Activated naive CD4-positive, alpha-beta T cell treated with anti-CD3 and anti-CD28 coated beads, Interleukin-2, amount 50 U/mL, for 72 hours (primary cell): ENCODE results near the gene SMG1. TPM values are rescaled to one million over a fixed set of nuclear protein-coding genes. Genes with fewer than 3 reads are reported as not detected.
"Not testable (repeated sequence)": the region's sequence is repeated elsewhere in the genome, so short reads cannot be mapped to it uniquely, and the experiment has no call there.

Experiments used
- ATAC-seq, 2 donors: fragments of 150-1000 bp; cut with Tn5 transposase; 2 replicates each; pipeline ENCODE4 v1.10.0; 2021; ENCODE audit warnings: mild to moderate bottlenecking in 2 of 2, moderate library complexity in 2 of 2
- DNase-seq, 2 donors: peaks; one replicate each; pipeline ENCODE4 v3.0.0; 2021 to 2022; ENCODE audit warnings: low spot score in 2 of 2
- H3K27ac Mint-ChIP-seq, 2 donors: one replicate each; pipeline ENCODE4 v1.8.0; 2022; ENCODE audit warnings: mild to moderate bottlenecking in 2 of 2, mixed read lengths in 2 of 2
- H3K36me3 Mint-ChIP-seq, 2 donors: one replicate each; pipeline ENCODE4 v1.8.0; 2022; ENCODE audit warnings: mixed read lengths in 2 of 2
- H3K9me3 Mint-ChIP-seq, 2 donors: one replicate each; pipeline ENCODE4 v1.8.0; 2022; ENCODE audit warnings: mixed read lengths in 2 of 2
- total RNA-seq, 2 donors: library from RNA; stranded (reverse); gene quantifications; one replicate each; pipeline ENCODE4 v1.2.3, GENCODE V29; 2022

The SMG1 gene
- total RNA-seq, 2 donors from 2014 or later = 181 to 216 TPM

- H3K36me3 Mint-ChIP-seq = peaks cover 28 to 56% of the 10 kb centered on the region in 2 donors
- ATAC-seq = no peak
- no peak overlapping the region for H3K27ac Mint-ChIP-seq
- no peaks in the 10 kb centered on the region for H3K9me3 Mint-ChIP-seq
- DNase-seq = no peak
Measured at GRCh38 chr16:18797746-18798145, 128.5 kb downstream of the SMG1 start.

GRCh38 chr16:18796377-18796776 lies 129.8 kb downstream of the SMG1 start:
- no peaks in the 10 kb centered on the region for H3K9me3 Mint-ChIP-seq
- no peak for DNase-seq
- H3K36me3 Mint-ChIP-seq = peaks cover 24 to 54% of the 10 kb centered on the region in 2 donors
- ATAC-seq = no peak
- peak overlapping the region in 1 of 2 donors; percentile 20 for H3K27ac Mint-ChIP-seq

- peaks cover 36 to 63% of the 10 kb centered on the region in 2 donors for H3K36me3 Mint-ChIP-seq
- H3K9me3 Mint-ChIP-seq = peaks cover 0 to 4% of the 10 kb centered on the region in 2 donors
- no peak overlapping the region for H3K27ac Mint-ChIP-seq
- ATAC-seq (no peak), DNase-seq (no peak)
Measured at GRCh38 chr16:18792836-18793433, 133.3 kb downstream of the SMG1 start.

GRCh38 chr16:18789850-18790706 lies 136.1 kb downstream of the SMG1 start, which contains the start of gene RPS15A:
Gene RPS15A (minus strand): TSS chr16:18790334. CDS start chr16:18789113, 1,221 bp downstream.
- DNase-seq = peak; percentile 87 to 93
- ATAC-seq = peak; percentile 88 to 94
- H3K27ac Mint-ChIP-seq = peak within 1 kb of the TSS; percentile 99
- H3K36me3 Mint-ChIP-seq = peaks cover 60 to 77% of the 10 kb centered on the region in 2 donors
- peaks cover 0 to 4% of the 10 kb centered on the region in 2 donors for H3K9me3 Mint-ChIP-seq

- Mint-ChIP-seq H3K36me3 (peaks cover 66 to 83% of the 10 kb centered on the region in 2 donors), H3K9me3 (peaks cover 0 to 4% of the 10 kb centered on the region in 2 donors)
Measured at GRCh38 chr16:18789515-18789849, 136.7 kb downstream of the SMG1 start.

GRCh38 chr16:18788828-18789514 lies 137.2 kb downstream of the SMG1 start:
- ATAC-seq (no peak), DNase-seq (no peak)
- Mint-ChIP-seq H3K27ac (peak overlapping the region; percentile 99), H3K9me3 (peaks cover 0 to 4% of the 10 kb centered on the region in 2 donors), H3K36me3 (peaks cover 64 to 81% of the 10 kb centered on the region in 2 donors)

More at GRCh38 chr16:18789515-18789849, 136.7 kb downstream of the SMG1 start:
- peak overlapping the region; percentile 99 for H3K27ac Mint-ChIP-seq
- no peak for ATAC-seq
- no peak for DNase-seq

- Mint-ChIP-seq H3K36me3 (peaks cover 53 to 66% of the 10 kb centered on the region in 2 donors), H3K27ac (peak overlapping the region; percentile 99), H3K9me3 (peaks cover 0 to 4% of the 10 kb centered on the region in 2 donors)
- ATAC-seq (no peak), DNase-seq (no peak)
Measured at GRCh38 chr16:18784917-18785623, 141.1 kb downstream of the SMG1 start.

- peak in 1 of 2 donors; percentile 7 for ATAC-seq
- Mint-ChIP-seq H3K36me3 (peaks cover 39 to 52% of the 10 kb centered on the region in 2 donors), H3K9me3 (no peaks in the 10 kb centered on the region), H3K27ac (peak overlapping the region in 1 of 2 donors; percentile 73)
- DNase-seq = no peak
Measured at GRCh38 chr16:18783430-18784341, 142.5 kb downstream of the SMG1 start.

- Mint-ChIP-seq H3K27ac (peak overlapping the region in 1 of 2 donors; percentile 73), H3K36me3 (peaks cover 31 to 44% of the 10 kb centered on the region in 2 donors), H3K9me3 (no peaks in the 10 kb centered on the region)
- DNase-seq = no peak
- peak; percentile 15 to 17 for ATAC-seq
Measured at GRCh38 chr16:18782697-18783429, 143.3 kb downstream of the SMG1 start.

GRCh38 chr16:18781232-18781631 lies 145.0 kb downstream of the SMG1 start:
- Mint-ChIP-seq H3K27ac (peak overlapping the region in 1 of 2 donors; percentile 55), H3K36me3 (peaks cover 19 to 29% of the 10 kb centered on the region in 2 donors)
- not testable (repeated sequence) for H3K9me3 Mint-ChIP-seq, ATAC-seq, DNase-seq

GRCh38 chr16:18780460-18781026 lies 145.7 kb downstream of the SMG1 start:
- not testable (repeated sequence) for H3K27ac Mint-ChIP-seq, H3K9me3 Mint-ChIP-seq
- peak; percentile 11 to 14 for ATAC-seq

GRCh38 chr16:18777664-18778063 lies 148.5 kb downstream of the SMG1 start:
- not testable (repeated sequence) for DNase-seq, H3K9me3 Mint-ChIP-seq, H3K27ac Mint-ChIP-seq, H3K36me3 Mint-ChIP-seq, ATAC-seq

More at GRCh38 chr16:18780460-18781026, 145.7 kb downstream of the SMG1 start:
- H3K36me3 Mint-ChIP-seq = peaks cover 12 to 22% of the 10 kb centered on the region in 2 donors
- not testable (repeated sequence) for DNase-seq

- not testable (repeated sequence) for H3K9me3 Mint-ChIP-seq, DNase-seq, H3K27ac Mint-ChIP-seq, H3K36me3 Mint-ChIP-seq
- ATAC-seq = peak in 1 of 2 donors; percentile 12
Measured at GRCh38 chr16:18776334-18776733, 149.9 kb downstream of the SMG1 start.

- not testable (repeated sequence) for H3K27ac Mint-ChIP-seq, DNase-seq, ATAC-seq, H3K36me3 Mint-ChIP-seq, H3K9me3 Mint-ChIP-seq
Measured at GRCh38 chr16:18774651-18775050, 151.6 kb downstream of the SMG1 start.
